ENCODE data around the gene NOS1AP. TPM values are rescaled to one million over a fixed set of nuclear protein-coding genes. Genes with fewer than 3 reads are reported as not detected.

The NOS1AP gene
- total RNA-seq, 2 donors from 2014 or later, result not detected

DNA sequence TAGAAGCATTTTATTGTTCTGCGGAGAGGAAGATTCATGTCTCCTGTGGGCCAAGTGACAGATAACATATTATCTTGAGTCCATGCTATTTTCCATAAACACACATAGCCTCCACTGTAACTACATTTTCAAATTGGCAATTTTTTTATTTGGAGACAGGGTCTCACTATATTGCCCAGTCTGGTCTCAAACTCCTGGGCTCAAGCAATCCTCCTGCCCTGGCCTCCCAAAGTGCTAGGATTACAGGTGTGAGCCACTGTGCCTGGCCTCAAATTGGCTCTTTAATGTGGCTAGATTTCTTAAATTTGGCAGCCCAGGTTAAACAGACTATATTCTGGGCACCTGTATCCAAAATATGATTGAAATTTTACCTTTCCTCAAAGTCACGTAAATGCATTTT, 13.8 kb downstream of the NOS1AP start:
- no peak for ATAC-seq
- H3K9me3 ChIP-seq (ENCODE audit: control insufficient read depth, low read length, poor library complexity, severe bottlenecking), result no peaks in the 10 kb centered on the region
- Mint-ChIP-seq H3K27me3 (peaks cover 45% of the 10 kb centered on the region), H3K27ac (no peak overlapping the region), H3K4me3 (no peak overlapping the region), H3K4me1 (no peaks in the 10 kb centered on the region), H3K36me3 (ENCODE audit: low read depth) (peaks cover 2% of the 10 kb centered on the region)
- DNase-seq, result no peak

DNA sequence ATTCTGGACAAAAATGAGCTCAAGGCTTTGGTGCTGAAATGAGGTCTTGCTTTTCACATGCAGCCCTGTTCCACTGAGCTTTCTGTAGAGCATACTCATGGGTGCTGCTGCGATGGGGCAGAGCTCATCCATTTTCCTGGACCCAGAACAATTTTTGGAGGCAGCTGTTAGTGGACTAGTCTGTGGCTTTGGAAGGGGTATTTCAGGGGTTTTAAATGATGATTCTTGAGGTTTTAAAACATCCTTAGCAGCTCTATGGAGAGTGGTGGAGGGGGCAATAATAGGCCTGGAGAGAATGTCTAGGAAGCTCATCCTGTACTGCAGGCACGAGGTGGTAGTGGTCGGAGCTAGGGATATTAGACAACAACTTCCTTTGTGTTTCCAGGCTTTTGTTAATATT, 16.5 kb downstream of the NOS1AP start:
- no peaks in the 10 kb centered on the region for H3K9me3 ChIP-seq (ENCODE audit: control insufficient read depth, low read length, poor library complexity, severe bottlenecking)
- Mint-ChIP-seq H3K27ac (no peak overlapping the region), H3K4me3 (no peak overlapping the region), H3K4me1 (no peaks in the 10 kb centered on the region), H3K36me3 (ENCODE audit: low read depth) (peaks cover 2% of the 10 kb centered on the region), H3K27me3 (peaks cover 41% of the 10 kb centered on the region)
- ATAC-seq, result no peak
- no peak for DNase-seq

DNA sequence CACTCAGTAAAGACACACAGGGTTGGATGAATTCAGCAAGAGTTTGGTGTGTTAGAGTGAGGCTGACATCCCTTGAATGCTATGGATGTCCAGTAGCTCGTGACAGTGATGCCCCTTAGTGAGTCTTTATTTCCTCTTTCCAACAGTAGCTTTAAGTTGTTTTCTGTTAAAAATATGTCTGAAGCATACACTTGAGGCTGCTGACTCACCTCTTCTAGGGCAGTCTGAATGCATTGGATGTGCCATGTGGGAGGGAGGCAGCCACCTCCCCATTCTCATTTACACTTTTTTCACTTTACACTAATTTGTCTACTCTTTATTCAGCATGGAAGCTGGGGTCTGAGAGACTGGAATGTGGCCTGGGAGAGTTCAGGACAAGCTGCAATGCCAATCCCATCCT, 17.6 kb downstream of the NOS1AP start:
- Mint-ChIP-seq H3K36me3 (ENCODE audit: low read depth) (peaks cover 3% of the 10 kb centered on the region), H3K27me3 (peaks cover 51% of the 10 kb centered on the region), H3K4me1 (peaks cover 2% of the 10 kb centered on the region), H3K27ac (no peak overlapping the region), H3K4me3 (no peak overlapping the region)
- no peak for DNase-seq
- no peaks in the 10 kb centered on the region for H3K9me3 ChIP-seq (ENCODE audit: control insufficient read depth, low read length, poor library complexity, severe bottlenecking)
- no peak for ATAC-seq

DNA sequence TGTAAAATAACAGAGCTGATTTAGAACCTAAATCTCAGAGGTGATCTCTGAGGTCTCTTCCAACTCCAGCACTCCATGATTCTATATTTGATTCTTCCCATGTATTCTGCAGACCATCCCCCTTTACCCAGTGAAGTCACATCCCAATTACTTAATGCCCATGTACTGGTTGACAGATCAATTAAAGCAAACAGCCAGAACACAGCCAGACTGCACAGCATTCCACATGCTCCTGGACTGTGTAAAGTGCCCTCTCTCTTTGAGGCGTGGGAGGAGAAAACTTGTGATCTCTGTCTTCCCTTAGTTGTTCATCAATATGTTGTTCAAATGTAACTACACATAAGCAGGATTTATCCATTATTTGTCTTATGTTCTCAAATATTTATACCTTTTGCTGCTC, 18.1 kb downstream of the NOS1AP start:
- H3K4me3 Mint-ChIP-seq, result no peak overlapping the region
- ATAC-seq (no peak), DNase-seq (no peak)
- H3K27ac Mint-ChIP-seq, result no peak overlapping the region
- peaks cover 2% of the 10 kb centered on the region for H3K4me1 Mint-ChIP-seq
- H3K9me3 ChIP-seq (ENCODE audit: control insufficient read depth, low read length, poor library complexity, severe bottlenecking), result no peaks in the 10 kb centered on the region
- peaks cover 4% of the 10 kb centered on the region for H3K36me3 Mint-ChIP-seq (ENCODE audit: low read depth)
- H3K27me3 Mint-ChIP-seq, result peaks cover 55% of the 10 kb centered on the region

DNA sequence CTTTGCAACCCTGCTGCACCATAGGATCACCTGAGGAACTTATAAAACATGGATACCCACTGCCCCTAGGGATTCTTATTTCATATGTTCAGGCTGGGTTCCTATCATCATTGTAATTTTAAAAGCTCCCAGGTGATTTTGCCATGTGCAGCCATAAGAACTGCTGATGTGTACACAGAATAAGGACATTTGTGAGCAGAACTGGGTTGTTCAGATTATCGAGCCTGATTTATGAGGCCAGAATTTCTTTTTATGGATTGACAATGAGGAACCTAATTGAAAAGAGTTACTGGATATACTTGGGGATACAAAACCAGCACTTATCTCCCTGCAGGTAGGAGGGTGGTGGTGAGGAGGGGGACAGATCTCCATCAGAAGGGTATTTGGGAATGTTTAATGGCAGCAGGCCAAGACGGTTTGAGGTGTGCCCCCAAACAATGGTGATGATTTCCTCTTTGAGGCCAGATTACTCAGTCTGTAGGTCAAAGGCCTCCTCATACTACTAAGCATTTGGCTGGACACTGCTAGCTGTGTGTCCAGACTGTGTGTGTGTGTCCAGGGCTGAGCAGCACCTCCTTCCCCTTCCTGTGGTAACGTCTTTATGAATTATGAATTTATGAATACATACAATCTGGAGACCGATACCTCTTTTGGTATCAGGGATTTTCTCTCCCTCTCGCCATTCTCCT, 18.9 kb downstream of the NOS1AP start:
- DNase-seq (no peak), ATAC-seq (no peak)
- H3K27me3 Mint-ChIP-seq, result peaks cover 62% of the 10 kb centered on the region
- no peaks in the 10 kb centered on the region for H3K9me3 ChIP-seq (ENCODE audit: control insufficient read depth, low read length, poor library complexity, severe bottlenecking)
- H3K4me3 Mint-ChIP-seq, result no peak overlapping the region
- H3K27ac Mint-ChIP-seq, result no peak overlapping the region
- H3K36me3 Mint-ChIP-seq (ENCODE audit: low read depth), result peaks cover 4% of the 10 kb centered on the region
- H3K4me1 Mint-ChIP-seq, result peaks cover 2% of the 10 kb centered on the region

DNA sequence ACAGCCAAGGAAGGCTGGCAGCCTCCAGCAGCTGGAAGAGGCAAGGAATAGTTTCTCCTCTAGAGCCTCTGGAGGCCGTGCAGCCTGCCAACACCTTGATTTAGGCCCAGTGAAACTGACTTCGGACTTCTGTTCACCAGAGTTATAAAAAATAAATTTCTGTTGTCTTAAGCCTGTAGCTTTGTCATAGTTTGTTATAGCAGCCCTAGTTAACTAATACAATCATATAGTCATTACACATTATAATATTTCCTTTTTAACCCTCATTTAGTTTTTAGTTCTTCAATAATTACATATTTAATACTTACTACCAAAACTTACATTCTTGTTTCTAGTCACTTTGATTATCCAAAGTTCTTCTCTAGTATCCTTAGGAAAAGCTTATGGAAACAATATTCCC, 20.3 kb downstream of the NOS1AP start:
- no peak overlapping the region for H3K4me3 Mint-ChIP-seq
- H3K36me3 Mint-ChIP-seq (ENCODE audit: low read depth), result peaks cover 4% of the 10 kb centered on the region
- DNase-seq, result no peak
- no peak overlapping the region for H3K27ac Mint-ChIP-seq
- ATAC-seq, result no peak
- no peaks in the 10 kb centered on the region for H3K9me3 ChIP-seq (ENCODE audit: control insufficient read depth, low read length, poor library complexity, severe bottlenecking)
- peaks cover 58% of the 10 kb centered on the region for H3K27me3 Mint-ChIP-seq
- H3K4me1 Mint-ChIP-seq, result peaks cover 2% of the 10 kb centered on the region

DNA sequence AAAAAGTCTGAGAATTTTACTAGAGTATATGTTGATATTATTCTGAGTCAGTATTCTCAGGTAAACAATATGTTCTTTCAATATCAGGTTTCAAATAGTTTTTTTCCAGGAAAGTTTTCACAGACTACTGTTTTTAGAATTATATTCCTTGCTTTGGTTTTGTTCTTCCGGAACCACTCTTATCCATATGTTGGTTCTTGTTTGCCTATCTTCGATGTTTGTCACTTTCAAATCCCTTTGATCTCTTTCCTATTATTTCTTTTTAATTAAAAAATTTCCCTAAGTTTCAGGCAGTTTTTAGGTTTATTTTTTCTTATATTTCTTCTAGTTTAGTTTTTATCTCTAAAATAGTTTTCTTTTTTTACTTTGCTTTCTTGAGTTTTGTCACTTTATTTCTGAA, 20.9 kb downstream of the NOS1AP start:
- peaks cover 2% of the 10 kb centered on the region for H3K4me1 Mint-ChIP-seq
- no peak for ATAC-seq
- H3K27me3 Mint-ChIP-seq, result peaks cover 56% of the 10 kb centered on the region
- no peaks in the 10 kb centered on the region for H3K9me3 ChIP-seq (ENCODE audit: control insufficient read depth, low read length, poor library complexity, severe bottlenecking)
- no peak for DNase-seq
- no peak overlapping the region for H3K27ac Mint-ChIP-seq
- H3K36me3 Mint-ChIP-seq (ENCODE audit: low read depth), result peaks cover 2% of the 10 kb centered on the region
- H3K4me3 Mint-ChIP-seq, result no peak overlapping the region

DNA sequence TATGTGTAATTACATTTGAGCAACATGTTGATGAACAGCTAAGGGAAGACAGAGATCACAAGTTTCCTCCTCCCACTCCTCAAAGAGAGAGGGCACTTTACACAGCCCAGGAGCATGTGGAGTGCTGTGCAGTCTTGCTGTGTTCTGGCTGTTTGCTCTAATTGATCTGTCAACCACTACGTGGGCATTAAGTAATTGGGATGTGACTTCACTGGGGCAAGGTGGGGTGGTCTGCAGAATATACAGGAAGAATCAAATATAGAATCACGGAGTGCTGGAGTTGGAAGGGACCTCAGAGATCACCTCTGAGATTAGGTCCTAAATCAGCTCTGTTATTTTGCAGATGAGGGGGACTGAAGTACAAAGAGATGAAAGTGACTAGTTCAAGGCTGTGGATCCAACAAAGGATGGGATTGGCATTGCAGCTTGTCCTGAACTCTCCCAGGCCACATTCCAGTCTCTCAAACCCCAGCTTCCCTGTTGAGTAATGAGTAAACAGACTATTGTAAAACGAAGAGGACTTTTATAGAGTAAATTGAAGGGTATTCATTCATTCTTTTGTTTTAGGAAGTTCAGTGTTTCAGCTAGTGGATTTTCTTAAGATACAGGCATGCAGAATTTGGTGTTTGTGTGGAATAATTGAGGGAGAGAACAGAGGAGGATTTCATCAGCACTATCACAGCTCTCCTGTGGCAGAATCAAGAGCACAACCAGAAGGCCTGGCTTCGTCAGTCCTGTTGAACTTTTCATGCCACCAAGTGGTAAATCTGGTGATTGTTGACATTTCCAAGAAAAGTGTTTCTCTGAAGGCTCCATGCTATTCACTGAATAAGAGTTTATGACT, 22.4 kb downstream of the NOS1AP start:
- Mint-ChIP-seq H3K4me1 (peaks cover 2% of the 10 kb centered on the region), H3K36me3 (ENCODE audit: low read depth) (peaks cover 2% of the 10 kb centered on the region), H3K27ac (no peak overlapping the region), H3K27me3 (peaks cover 43% of the 10 kb centered on the region), H3K4me3 (no peak overlapping the region)
- DNase-seq (no peak), ATAC-seq (no peak)
- no peaks in the 10 kb centered on the region for H3K9me3 ChIP-seq (ENCODE audit: control insufficient read depth, low read length, poor library complexity, severe bottlenecking)

DNA sequence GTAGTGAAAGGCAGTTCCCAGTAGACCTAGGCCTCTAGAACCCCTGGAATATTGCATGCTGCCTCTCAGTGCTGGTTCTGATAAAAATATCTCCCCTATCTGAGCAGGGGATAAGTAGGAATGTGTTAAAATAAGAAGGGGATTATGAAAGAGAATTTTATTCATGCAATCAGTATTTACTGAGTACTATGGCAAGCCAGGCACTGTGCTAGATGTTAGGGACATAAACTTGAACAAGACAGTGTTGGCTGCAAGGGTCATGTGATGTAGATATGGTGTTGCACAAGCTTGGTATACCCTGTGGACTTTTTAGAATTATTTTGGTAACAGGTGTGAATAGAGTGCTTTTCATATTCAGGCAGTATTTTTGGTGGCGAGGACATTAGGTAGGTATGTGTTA, 23.6 kb downstream of the NOS1AP start:
- no peak for DNase-seq
- peaks cover 2% of the 10 kb centered on the region for H3K36me3 Mint-ChIP-seq (ENCODE audit: low read depth)

DNA sequence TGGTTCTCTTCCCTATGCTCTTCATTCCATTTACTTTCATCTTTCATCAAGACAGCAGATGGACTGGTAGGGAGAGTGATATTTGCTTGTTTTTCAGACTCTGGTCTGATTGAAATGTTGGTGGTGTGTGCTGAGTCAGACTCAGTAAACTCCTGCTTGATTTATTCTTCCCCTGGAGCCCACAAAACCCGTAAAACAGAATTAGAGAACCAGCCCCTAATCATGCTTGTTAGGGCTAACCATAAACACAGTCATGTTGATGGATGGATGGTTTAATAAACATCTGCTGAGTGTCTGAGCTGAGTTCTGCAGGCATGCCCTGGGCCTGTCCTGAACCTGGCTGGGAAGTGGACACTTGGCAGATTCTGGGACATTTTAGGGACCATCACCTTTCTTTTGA, 24.8 kb downstream of the NOS1AP start:
- Mint-ChIP-seq H3K36me3 (ENCODE audit: low read depth) (peaks cover 2% of the 10 kb centered on the region), H3K27ac (no peak overlapping the region), H3K4me3 (no peak overlapping the region), H3K27me3 (peaks cover 32% of the 10 kb centered on the region), H3K4me1 (peaks cover 2% of the 10 kb centered on the region)
- no peak for DNase-seq
- H3K9me3 ChIP-seq (ENCODE audit: control insufficient read depth, low read length, poor library complexity, severe bottlenecking), result no peaks in the 10 kb centered on the region
- no peak for ATAC-seq

More for the DNA sequence above, 23.6 kb downstream of the NOS1AP start:
- H3K9me3 ChIP-seq (ENCODE audit: control insufficient read depth, low read length, poor library complexity, severe bottlenecking), result no peaks in the 10 kb centered on the region
- Mint-ChIP-seq H3K27me3 (peaks cover 37% of the 10 kb centered on the region), H3K27ac (no peak overlapping the region), H3K4me3 (no peak overlapping the region), H3K4me1 (peaks cover 2% of the 10 kb centered on the region)
- ATAC-seq, result no peak

DNA sequence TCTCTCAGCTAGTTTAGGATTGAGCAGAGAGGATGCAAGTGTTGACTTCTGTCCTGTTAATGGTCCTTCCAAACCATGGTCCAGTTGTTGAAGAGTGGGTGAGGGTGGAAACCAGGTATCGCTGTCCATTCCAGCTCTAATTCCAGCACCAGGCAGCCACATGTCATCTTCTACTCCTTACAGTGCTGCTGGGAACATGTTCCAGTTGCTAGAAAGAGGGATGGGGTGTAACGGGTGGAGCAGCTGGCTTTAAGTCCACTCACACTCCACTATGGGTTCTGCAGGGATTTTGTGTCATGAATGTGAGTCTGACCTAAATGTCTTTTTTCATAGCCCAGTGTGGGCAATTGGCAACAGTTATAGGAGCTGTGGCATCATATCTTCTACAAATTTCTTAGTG, 25.2 kb downstream of the NOS1AP start:
- no peak overlapping the region for H3K27ac Mint-ChIP-seq

DNA sequence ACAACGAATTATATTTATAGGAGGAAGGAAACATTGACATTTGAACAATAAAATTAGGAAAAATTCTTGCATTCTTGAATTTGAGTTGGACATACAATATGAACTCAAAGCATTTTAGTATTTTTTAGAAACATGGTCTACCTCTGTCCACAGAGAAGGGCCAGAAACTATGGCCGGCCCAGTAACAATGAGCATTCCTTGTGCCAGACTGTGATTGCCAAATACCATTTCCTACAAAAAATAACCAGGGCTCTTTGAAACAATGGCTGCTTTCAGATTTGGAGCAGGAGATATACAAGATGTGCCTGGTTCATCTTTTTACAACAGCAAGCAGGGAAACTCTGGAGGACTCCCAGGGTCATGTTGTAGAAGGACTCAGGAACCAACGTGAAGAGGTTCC, 38.4 kb downstream of the NOS1AP start:
- Mint-ChIP-seq H3K4me3 (no peak overlapping the region), H3K27me3 (peaks cover 23% of the 10 kb centered on the region), H3K27ac (no peak overlapping the region), H3K4me1 (no peaks in the 10 kb centered on the region), H3K36me3 (ENCODE audit: low read depth) (no peaks in the 10 kb centered on the region)
- DNase-seq, result no peak
- no peak for ATAC-seq
- no peaks in the 10 kb centered on the region for H3K9me3 ChIP-seq (ENCODE audit: control insufficient read depth, low read length, poor library complexity, severe bottlenecking)

More for the DNA sequence above, 25.2 kb downstream of the NOS1AP start:
- ATAC-seq (no peak), DNase-seq (no peak)
- H3K36me3 Mint-ChIP-seq (ENCODE audit: low read depth), result peaks cover 2% of the 10 kb centered on the region
- H3K27me3 Mint-ChIP-seq, result peaks cover 30% of the 10 kb centered on the region
- no peak overlapping the region for H3K4me3 Mint-ChIP-seq
- no peaks in the 10 kb centered on the region for H3K9me3 ChIP-seq (ENCODE audit: control insufficient read depth, low read length, poor library complexity, severe bottlenecking)
- H3K4me1 Mint-ChIP-seq, result peaks cover 2% of the 10 kb centered on the region

DNA sequence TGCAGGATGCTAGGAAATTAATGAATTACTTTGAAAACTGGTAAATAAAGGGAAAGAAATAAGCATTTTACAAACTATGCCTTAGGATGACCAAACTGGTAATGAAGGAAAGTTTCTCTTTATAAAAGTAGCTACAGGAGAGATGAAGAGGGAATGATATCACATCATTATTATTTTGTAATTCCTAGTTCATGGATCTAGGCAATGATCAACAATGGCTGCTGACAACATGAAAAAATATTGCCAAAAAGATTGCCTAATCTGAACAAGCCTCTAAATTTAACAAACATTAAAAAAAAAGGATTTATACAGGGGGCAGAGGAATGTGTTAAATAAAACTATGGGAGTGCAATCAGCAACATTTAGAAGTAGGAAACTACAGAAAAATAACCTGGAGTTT, 38.9 kb downstream of the NOS1AP start:
- Mint-ChIP-seq H3K4me1 (no peaks in the 10 kb centered on the region), H3K4me3 (no peak overlapping the region), H3K27me3 (peaks cover 23% of the 10 kb centered on the region), H3K36me3 (ENCODE audit: low read depth) (no peaks in the 10 kb centered on the region), H3K27ac (no peak overlapping the region)
- H3K9me3 ChIP-seq (ENCODE audit: control insufficient read depth, low read length, poor library complexity, severe bottlenecking), result no peaks in the 10 kb centered on the region
- DNase-seq, result no peak
- ATAC-seq, result no peak

DNA sequence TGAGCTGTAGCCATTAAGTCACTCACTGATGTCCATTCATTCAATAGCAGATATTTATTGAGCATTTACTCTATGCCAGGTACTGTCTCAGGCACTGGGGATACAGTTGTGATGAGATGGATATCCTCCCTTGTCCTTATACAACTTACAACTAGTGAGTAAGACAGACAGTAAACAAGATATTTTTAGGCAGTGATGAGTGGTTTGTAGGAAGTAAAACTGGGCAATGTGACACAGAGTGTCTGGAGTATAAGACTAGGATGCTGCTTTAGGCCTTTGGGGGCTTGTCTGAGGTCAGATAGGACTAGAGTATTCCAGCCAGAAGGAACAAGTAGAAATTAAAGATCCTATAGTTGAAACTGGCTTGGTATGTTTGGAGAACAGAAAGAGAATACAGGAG, 41.4 kb downstream of the NOS1AP start:
- peaks cover 34% of the 10 kb centered on the region for H3K27me3 Mint-ChIP-seq
- DNase-seq (no peak), ATAC-seq (no peak)
- no peaks in the 10 kb centered on the region for H3K9me3 ChIP-seq (ENCODE audit: control insufficient read depth, low read length, poor library complexity, severe bottlenecking)
- H3K4me3 Mint-ChIP-seq, result no peak overlapping the region
- no peak overlapping the region for H3K27ac Mint-ChIP-seq
- no peaks in the 10 kb centered on the region for H3K36me3 Mint-ChIP-seq (ENCODE audit: low read depth)
- no peaks in the 10 kb centered on the region for H3K4me1 Mint-ChIP-seq
